ENCODE measurements around the gene LGALS3BP.

DNA sequence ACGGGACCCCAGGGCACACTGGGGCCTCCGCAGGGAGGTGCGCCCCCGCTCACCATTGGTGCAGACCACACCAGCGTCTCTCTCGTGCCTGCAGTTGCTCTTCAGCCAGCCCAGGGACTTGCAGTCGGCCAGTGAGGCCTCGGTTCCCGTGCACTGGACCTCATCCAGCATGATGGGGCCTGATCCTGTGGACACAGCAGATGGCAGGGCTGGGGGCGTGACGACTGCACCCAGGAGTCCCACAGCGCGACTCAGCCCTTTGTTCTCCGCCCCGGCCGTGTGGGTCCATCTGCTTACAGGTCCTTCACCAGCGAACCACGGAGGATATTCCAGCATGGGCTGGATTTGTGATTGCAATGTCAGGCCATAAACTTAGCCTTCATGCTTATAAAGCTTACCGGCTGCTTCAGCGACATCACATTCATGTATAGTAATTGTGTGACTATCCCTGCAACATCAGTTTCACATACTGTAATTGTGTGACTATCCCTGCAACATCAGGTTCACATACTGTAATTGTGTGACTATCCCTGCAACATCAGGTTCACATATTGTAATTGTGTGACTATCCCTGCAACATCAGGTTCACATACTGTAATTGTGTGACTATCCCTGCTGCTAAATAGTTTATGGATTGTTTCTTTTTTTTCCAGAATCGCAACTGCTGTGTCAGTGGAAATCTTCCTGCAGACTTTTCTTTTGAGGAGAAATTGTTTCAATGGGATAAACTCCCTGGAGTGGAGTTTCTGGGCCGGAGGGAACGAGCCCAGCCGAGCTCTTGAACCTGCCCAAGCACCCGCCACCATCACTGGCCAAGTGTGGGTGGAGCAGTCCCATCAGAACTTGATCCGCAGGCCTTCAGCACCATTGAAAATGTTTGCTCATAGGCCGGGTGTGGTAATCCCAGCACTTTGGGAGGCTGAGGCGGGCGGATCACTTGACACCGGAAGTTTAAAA, 4.8 kb downstream of the LGALS3BP start:
- TF ChIP-seq CTCF (IDR thresholded peaks at IDR 0.05) (no peak), POLR2A (IDR thresholded peaks at IDR 0.05) (no peak)
